NOMO-1 (cell line): Measurements from ENCODE around the gene AGFG2.

Experiments used
- DNase-seq, 2 experiments: peaks; one replicate each; lab custom pipeline; 2025; ENCODE audit not compliant: unreplicated experiment in 2 of 2; lab: John Stamatoyannopoulos, UW

AGFG2 gene

DNA sequence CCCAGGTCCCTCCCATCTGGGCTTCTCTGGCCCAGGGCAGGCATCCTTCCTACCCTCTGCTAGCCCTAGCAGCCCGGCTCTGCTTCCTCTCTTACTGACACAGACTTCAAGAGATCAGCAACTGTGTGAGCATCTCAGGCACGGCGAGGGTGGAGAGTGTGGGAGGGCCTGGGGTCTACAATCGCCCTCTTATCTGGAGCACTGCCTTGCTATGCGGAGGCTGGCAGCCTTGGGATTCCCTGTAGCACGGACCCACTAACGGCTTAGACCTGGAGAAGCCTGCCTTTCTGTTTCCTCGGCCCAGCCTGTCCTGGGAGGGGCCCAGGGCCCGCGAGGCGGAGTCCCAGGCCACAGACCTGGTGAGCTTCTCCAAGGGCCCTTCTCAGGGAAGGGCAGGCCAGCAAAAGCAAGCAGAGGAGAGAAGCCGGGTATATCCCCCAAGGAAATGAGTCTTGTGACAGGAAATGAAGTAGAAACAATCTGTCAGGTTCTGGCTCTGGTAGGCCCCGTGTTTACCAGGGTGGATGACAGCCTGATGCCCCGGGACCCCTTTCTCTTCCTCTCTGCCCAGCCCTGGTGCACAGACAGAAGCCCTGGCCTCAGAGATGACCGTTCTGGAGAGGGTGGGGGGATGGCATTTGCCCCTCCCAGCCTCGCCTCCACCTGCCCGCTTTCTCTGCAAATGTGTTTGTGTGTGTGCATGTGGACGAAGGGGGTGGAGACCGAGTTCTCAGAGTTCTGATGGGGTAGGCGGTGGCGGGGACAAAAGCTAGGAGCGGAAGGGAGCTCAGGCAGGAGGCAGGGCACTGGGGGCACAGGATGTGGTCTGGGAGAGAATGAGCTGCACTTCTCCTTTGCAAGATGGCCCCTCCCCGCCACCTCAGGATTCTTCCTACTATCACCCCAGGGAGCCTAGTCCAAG, 44.4 kb downstream of the AGFG2 start:
- DNase-seq = peak; percentile 97

- DNase-seq = peak; percentile 53 to 97
These were observed 45.2 kb downstream of the AGFG2 start for GRCh38 chr7:100584054-100584682.

DNA sequence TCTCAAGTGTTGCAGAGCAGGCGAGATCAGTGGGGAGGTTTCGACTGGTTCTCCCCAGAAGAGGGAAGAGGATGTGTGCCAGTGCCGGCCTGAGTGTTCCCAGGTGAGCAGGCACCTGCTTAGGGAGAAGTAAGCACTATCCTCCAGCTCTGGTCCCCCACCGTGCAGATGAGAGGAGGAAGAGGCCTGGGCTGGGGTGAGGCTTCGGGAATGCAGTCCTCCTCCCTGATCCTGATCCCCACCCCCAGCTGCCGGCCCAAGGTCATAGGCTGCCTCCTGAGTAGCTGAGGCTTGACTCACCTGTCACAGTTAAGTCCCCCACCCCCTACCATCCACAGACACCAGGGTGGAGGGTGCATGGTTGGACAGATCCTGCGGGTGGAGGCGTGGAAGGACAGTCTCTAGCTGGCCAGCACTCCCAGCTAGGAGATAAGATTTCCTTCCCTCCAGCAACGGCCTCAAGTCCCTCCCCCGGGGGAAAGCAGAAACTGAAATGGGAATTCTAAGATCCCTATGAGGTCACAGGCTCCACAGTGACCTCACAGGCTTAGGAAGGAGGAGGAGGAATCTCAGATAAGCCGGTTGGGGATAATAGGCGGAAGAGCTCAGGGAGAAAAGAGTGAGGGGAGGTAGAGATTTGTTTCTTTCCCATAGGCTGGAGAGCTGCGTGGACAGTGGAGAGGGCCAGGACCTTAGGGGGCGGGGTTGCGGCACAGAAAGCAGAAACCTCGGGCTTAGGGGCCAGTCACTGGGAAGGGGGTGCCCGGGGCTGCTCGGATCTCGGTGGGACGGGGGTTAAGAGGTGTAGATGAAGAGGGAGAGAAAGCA, 45.9 kb downstream of the AGFG2 start:
- peak in 1 of 2 experiments; percentile 17 for DNase-seq

DNA sequence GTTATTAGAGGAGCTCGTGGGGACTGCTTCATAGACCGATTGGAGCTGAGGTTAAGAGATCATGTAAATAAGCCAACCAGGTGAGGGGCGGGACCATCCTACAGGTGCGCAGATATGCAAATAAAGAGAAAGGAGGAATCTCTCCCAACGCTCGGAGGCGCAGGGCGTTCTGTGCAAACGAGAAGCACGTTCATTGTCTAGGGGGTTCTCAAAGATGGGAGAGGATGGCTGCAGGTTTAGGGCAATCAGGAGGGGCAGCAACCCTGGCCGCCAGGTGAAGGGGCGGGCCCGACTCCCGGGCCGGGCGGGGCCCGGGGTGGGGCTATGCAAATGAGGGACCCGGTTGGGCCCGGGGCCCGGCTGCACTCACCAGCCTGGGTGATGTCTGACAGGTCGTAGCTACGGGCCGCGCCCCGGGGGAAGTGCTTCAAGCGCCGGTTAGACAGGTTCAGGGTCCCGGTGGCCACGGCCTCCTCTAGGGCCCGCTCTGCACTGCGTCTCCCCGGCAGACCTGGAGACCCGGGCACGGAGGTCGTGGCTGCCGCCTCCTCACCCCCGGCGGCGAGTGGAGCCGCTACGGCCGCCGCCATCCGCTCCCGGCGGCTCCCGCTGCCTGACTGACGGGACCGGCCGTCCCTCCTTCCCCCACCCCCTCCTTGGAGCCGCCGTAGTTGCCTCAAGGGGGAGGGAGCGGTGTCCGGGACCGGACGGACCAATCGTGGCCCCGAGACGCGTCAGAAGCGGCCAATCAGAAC, 46.7 kb downstream of the AGFG2 start, which contains the start of gene LRCH4:
Gene LRCH4 (minus strand): TSS at position 619 of the 755 bp plus-strand sequence. CDS start 29 bp downstream, at position 590.
- peak; percentile 37 to 38 for DNase-seq

- DNase-seq = peak; percentile 100
These were observed 47.4 kb downstream of the AGFG2 start, which contains the start of gene FBXO24 for GRCh38 chr7:100586266-100587025. Gene FBXO24 (plus strand): TSS chr7:100586328. CDS start chr7:100586626, 298 bp downstream.

- peak; percentile 30 to 40 for DNase-seq
These were observed 49.4 kb downstream of the AGFG2 start for GRCh38 chr7:100588438-100588837.

DNA sequence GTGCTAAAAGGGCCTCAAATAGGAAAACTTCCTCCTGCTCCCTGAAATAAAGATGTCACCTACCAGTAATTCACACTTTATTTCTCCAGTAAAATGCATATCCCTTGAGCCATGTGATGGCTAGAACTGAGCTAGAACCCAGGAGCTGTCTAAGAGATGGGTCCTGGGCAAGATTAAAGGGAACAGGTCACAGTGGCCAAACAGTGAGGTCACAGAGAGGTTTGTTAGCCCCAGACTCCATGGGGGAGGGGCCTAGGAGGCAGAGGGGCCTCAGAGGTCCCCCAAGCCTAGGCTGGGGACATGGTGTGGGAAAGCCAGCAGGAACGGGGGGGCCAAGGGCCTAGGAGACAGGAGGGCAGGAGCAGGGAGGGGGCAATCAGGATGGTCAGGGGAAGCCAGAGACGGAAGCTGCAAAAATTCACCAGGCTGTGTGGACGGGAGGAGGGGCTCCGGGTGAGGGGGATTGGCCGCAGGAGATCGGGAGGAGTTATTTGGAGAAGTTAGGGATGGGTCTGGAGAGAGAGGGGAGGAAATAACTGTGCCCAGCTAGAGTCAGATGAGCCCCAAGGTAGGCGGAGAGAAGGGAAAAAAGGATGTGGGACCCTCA, 50.4 kb downstream of the AGFG2 start:
- no peak for DNase-seq

DNA sequence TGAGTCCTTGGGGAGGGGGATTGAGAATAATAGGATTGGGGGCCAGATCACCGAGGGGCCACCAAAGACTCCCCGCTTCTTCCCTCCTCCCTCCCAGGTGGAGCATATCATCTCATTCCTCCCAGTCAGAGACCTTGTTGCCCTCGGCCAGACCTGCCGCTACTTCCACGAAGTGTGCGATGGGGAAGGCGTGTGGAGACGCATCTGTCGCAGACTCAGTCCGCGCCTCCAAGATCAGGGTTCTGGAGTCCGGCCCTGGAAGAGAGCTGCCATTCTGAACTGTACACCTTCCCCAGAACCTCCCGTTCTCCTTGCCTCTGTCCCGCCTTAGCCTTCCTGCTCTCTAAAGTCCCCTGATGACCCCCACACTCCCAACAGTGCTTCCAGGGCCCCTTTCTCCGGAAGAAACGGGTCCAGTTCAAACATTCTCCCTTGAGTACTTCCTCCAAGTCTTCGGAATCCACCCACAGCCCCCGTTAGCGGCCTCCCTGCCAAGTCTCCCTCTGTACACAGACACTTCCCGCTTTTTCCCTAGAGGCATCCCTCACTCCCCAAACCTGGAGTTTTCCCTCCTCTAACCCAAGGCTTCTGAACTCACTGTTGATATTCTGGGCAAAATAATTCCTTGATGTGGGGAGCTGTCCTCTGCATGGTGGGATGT, 51.2 kb downstream of the AGFG2 start:
- no peak for DNase-seq

GRCh38 chr7:100591596-100591995, 52.6 kb downstream of the AGFG2 start:
- no peak for DNase-seq

- DNase-seq = no peak
These were observed 56.2 kb downstream of the AGFG2 start for GRCh38 chr7:100595188-100595587.

DNA sequence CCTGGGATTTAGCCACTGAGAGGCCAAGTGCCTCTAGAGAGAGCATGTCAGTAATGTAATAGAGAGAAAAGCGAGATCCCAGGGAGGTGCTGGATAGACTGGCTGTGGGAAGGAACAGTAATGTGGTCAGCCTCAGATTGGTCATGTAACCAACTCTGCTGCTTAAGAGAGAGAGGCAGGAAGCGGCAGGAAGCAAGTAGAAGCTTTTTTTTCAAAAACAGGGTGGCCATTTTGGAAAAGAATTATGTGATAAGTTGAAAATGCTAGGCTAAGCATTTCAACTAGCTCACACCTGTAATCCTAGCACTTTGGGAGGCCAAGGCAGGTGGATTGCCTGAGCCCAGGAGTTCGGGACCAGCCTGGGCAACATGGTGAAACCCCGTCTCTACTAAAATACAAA, 59.4 kb downstream of the AGFG2 start:
- no peak for DNase-seq

DNA sequence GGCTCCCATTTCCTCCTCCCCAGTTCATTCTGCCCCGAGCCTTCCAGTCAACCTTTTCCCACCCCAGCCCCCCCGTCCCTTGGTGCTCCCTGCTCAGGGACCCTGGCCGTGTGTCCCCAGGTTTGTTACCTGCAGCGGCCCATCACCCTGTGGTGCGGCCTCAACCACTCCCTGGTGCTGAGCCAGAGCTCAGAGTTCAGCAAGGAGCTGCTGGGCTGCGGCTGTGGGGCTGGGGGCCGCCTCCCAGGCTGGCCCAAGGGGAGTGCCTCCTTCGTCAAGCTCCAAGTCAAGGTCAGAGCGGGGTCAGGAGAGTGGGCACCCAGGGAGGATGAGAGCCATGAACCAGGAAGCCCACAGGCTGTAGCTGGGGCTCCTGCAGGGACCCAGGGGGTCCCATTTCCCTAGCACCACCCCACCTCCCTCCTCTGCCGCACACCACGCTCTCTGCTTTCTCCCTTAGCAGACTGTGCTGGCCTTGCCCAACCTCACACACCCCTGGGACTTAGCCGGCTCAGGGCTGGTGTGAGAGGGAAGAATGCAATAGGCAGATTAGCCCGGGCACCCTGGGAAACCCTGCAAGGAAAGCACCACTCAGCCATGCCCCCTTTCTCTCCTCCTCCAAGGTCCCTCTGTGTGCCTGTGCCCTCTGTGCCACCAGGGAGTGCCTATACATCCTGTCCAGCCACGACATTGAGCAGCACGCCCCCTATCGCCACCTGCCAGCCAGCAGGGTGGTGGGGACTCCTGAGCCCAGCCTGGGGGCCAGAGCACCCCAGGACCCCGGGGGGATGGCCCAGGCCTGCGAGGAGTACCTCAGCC, 61.1 kb downstream of the AGFG2 start:
- DNase-seq = no peak

DNA sequence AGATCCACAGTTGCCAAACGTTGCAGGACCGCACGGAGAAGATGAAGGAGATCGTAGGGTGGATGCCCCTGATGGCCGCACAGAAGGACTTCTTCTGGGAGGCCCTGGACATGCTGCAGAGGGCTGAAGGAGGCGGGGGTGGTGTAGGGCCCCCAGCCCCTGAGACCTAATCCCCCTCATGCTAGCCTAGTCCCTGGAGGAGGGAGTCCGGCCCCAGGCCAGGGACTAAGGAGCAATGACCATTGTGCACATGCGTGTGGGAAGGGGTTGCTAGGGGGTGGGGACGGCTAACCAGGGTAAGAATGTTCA, 61.7 kb downstream of the AGFG2 start:
- DNase-seq = no peak

- no peak for DNase-seq
These were observed 64.1 kb downstream of the AGFG2 start for GRCh38 chr7:100602889-100603725.

GRCh38 chr7:100603726-100604027, 64.7 kb downstream of the AGFG2 start:
- peak in 1 of 2 experiments; percentile 8 for DNase-seq

- DNase-seq = peak; percentile 91
These were observed 65.3 kb downstream of the AGFG2 start for GRCh38 chr7:100604028-100604975.
